Adrenal gland (tissue), 19 donors: ENCODE data around the gene CRYBA1. TPM values are rescaled to one million over a fixed set of nuclear protein-coding genes. Genes with fewer than 3 reads are reported as not detected.
"Not testable (repeated sequence)": the region's sequence is repeated elsewhere in the genome, so short reads cannot be mapped to it uniquely, and the experiment has no call there.

Experiments
- DNase-seq, 7 donors: peaks; one replicate each; pipeline ENCODE4 v3.0.0-alpha.2; 2019 to 2020
- H3K27ac ChIP-seq, 5 donors: fragments of 200-600 bp; sonication (generic) in 4 of 5; 1 replicate in 3 of 5; 2 replicates in 2 of 5; pipeline versions ENCODE4 v1.5.1 to v1.8.0; 2016 to 2020; ENCODE audit warnings: mild to moderate bottlenecking in 1 of 5
- H3K27me3 ChIP-seq: fragments of 200-600 bp; 2 replicates; pipeline ENCODE4 v1.8.0; 2021
- H3K36me3 ChIP-seq, 2 donors: fragments of 200-600 bp; replicated peaks in 1 of 2; 1 replicate in 1 of 2; 2 replicates in 1 of 2; pipeline versions ENCODE4 v1.5.1 to v1.8.0; 2018 to 2022
- H3K4me1 ChIP-seq, 2 donors: fragments of 200-600 bp; replicated peaks in 1 of 2; 1 replicate in 1 of 2; 2 replicates in 1 of 2; pipeline versions ENCODE4 v1.5.1 to v1.8.0; 2018 to 2021
- H3K4me3 ChIP-seq, 4 donors: fragments of 200-600 bp; sonication (generic) in 3 of 4; one replicate each; pipeline ENCODE4 v1.5.1; 2016 to 2018
- H3K9me3 ChIP-seq, 3 donors: fragments of 200-600 bp; sonication (generic) in 1 of 3; replicated peaks in 1 of 3; 1 replicate in 2 of 3; 2 replicates in 1 of 3; pipeline versions ENCODE4 v1.5.1 to v1.8.0; 2016 to 2021
- POLR2A ChIP-seq, 2 donors: fragments of 450-650 bp; IDR thresholded peaks; one replicate each; pipeline ENCODE4 v1.6.1; 2017; ENCODE audit warnings: antibody characterized with exemption in 2 of 2, mild to moderate bottlenecking in 2 of 2, moderate library complexity in 1 of 2
- WGBS, 4 donors: extraction: QIAGEN DNeasy Blood & Tissue Kit in 2 of 4; methylation state at CpG; one replicate each; pipeline versions ENCODE4 v1.1.5 to v1.1.7; 2013 to 2017; 5-methylcytosine and 5-hydroxymethylcytosine counted together
- intact Hi-C, 2 donors: fragments of 100-400 bp; cut with DNase I; formaldehyde crosslinking; loops; one replicate each; pipeline versions ENCODE4 v1.14.1 to v1.15.0; 2022 to 2023
- long read RNA-seq, 10 donors: library from polyadenylated mRNA in 3 of 10; unstranded in 2 of 10; stranded (forward) in 1 of 10; transcript quantifications; one replicate each; pipeline ENCODE4 v2.0.0 and lab custom pipeline, GENCODE V29; 2021 to 2026
- polyA plus RNA-seq, 3 donors: library from polyadenylated mRNA; stranded (reverse); fragments of 200-250 nt in 2 of 3; fragments of 350-450 nt in 1 of 3; fragmentation: Illumina TruSeq in 1 of 3; extraction: RNeasy Lipid Tissue Mini Kit (QIAGEN cat#74804) in 1 of 3; gene quantifications; one replicate each; pipeline ENCODE4 v1.2.3, GENCODE V29; 2013 to 2014
- total RNA-seq, 9 donors: library from RNA; depleted of rRNA in 4 of 9; stranded (reverse); fragments of >200 nt in 4 of 9; fragments of 120-200 nt in 1 of 9; fragmentation: NEBNext Ultra II Directional in 1 of 9; extraction: Animal tissue kit (Norgen Biotek cat#: 25700) in 1 of 9; gene quantifications; one replicate each; pipeline versions ENCODE4 v1.1.0 to v1.2.4, GENCODE V29; 2013 to 2023
- TF ChIP-seq, protein P1 (sequence below), 6 experiments: fragments of 450-650 bp in 4 of 6; fragments of 200-600 bp in 2 of 6; sonication (generic) in 1 of 6; IDR thresholded peaks; 1 replicate in 5 of 6; 2 replicates in 1 of 6; pipeline versions ENCODE4 v1.5.1 to v1.8.0; 2016 to 2021; ENCODE audit warnings: antibody characterized with exemption in 6 of 6, mild to moderate bottlenecking in 2 of 6, moderate library complexity in 1 of 6
- donor health status: healthy with polysubstance abuse.
- donor health status: Bipolar disorder and iron deficiency.
- donor health status: DM: yes; HTN: yes; CAD: no.
- donor health status: DM: no; HTN: no; CAD: no.
- donor health status: DM: no; HTN: no; CAD: no.
- donor health status: DM: yes; HTN: yes; CAD: no.

CRYBA1 gene
- not detected for total RNA-seq
- not detected for polyA plus RNA-seq
- long read RNA-seq, donor 1 = 0 reads
- long read RNA-seq, donor 2 = 0 reads
- long read RNA-seq, donor 3 = 0 reads
- long read RNA-seq, donor 4 = 0 reads
- long read RNA-seq, donor 5 = 0 reads
- long read RNA-seq, donor 6 = 0 reads
- long read RNA-seq, donor 7 = 0 reads
- long read RNA-seq, donor 8 = 0 reads
- long read RNA-seq, donor 9 = 0 reads
- long read RNA-seq, donor 10 = 0 reads

DNA sequence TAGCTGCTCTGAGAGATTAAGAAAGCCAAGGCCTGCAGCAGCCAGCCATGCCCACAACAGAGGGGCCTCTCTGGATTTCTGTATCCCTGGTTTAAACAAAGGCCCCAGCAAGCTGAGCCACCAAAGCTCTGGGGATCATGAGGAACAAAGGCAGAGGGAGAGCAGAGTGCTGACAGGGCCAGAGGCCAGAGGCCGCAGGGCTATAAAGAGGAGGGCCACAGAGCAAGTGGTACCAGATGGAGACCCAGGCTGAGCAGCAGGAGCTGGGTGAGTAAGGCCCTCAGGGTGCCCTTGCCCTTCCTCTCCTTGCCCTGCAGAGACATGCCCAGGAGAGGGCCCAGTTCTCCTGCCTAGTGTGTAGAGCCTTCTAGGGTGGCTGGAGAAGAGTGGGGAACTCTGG, at the start of gene CRYBA1:
TSS of gene CRYBA1 (plus strand) at position 232 of the 400 bp plus-strand sequence. CDS start at position 237, 5 bp downstream.
- H3K27me3 ChIP-seq = no peaks in the 10 kb centered on the region
- intact Hi-C loops = loop anchor here in 1 of 2 donors (10.0 kb wide), 1 partner anchor 48 kb away; the partner anchor contains the start of gene NUFIP2

GRCh38 chr17:29197516-29198272, 49.0 kb upstream of the CRYBA1 start:
- Histone ChIP-seq H3K9me3 (no peaks in the 10 kb centered on the region), H3K4me3 (no peak overlapping the region), H3K4me1 (no peaks in the 10 kb centered on the region), H3K27me3 (no peaks in the 10 kb centered on the region), H3K27ac (no peak overlapping the region), H3K36me3 (no peaks in the 10 kb centered on the region)
- 87 to 89% (median 88%) methylated on average over 16 of the region's 16 CpGs for WGBS, 4 donors
- no peak for DNase-seq
- TF ChIP-seq, protein P1, sequence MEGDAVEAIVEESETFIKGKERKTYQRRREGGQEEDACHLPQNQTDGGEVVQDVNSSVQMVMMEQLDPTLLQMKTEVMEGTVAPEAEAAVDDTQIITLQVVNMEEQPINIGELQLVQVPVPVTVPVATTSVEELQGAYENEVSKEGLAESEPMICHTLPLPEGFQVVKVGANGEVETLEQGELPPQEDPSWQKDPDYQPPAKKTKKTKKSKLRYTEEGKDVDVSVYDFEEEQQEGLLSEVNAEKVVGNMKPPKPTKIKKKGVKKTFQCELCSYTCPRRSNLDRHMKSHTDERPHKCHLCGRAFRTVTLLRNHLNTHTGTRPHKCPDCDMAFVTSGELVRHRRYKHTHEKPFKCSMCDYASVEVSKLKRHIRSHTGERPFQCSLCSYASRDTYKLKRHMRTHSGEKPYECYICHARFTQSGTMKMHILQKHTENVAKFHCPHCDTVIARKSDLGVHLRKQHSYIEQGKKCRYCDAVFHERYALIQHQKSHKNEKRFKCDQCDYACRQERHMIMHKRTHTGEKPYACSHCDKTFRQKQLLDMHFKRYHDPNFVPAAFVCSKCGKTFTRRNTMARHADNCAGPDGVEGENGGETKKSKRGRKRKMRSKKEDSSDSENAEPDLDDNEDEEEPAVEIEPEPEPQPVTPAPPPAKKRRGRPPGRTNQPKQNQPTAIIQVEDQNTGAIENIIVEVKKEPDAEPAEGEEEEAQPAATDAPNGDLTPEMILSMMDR (IDR thresholded peaks at IDR 0.05) = no peak
- intact Hi-C loops = no loop called here

More for the DNA sequence above, at the start of gene CRYBA1:
- Histone ChIP-seq H3K4me3 (no peak within 1 kb of the TSS), H3K36me3 (no peaks in the 10 kb centered on the region), H3K27ac (no peak within 1 kb of the TSS), H3K9me3 (no peaks in the 10 kb centered on the region), H3K4me1 (peaks cover 0 to 5% of the 10 kb centered on the region in 2 donors)
- no peak for DNase-seq
- TF ChIP-seq POLR2A (IDR thresholded peaks at IDR 0.05) = no peak
- TF ChIP-seq, protein P1 (IDR thresholded peaks at IDR 0.05) = no peak
- WGBS, 4 donors = 82 to 89% (median 87%) methylated on average over 1 of the region's 1 CpG

- peak in 1 of 7 donors; percentile 18 for DNase-seq
- H3K27ac ChIP-seq, H3K9me3 ChIP-seq, H3K4me3 ChIP-seq, H3K4me1 ChIP-seq, H3K27me3 ChIP-seq, H3K36me3 ChIP-seq, intact Hi-C loops: not testable (repeated sequence)
- WGBS, 4 donors = 77 to 86% (median 82%) methylated on average over 16 of the region's 16 CpGs
Observed at GRCh38 chr17:29204068-29204804, 42.4 kb upstream of the CRYBA1 start.

DNA sequence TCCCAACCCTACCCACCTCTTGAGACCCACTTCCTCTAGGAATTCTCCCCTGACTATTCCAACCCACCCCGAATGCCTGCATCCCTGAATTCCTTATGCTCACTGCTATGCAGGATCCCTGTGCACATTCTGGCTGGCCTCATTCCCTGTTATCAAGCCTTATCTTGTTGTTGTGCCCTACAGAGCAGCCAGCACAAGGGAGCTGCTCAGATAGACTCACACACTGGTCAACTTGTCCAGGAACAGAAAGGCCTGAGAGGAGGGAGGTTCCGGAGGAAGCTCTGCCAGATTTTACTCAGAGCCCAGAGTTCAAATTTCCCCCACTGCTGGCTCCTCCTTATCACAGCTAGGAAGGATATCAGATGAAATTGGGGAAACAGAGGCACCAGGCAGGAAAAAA, 41.6 kb upstream of the CRYBA1 start:
- intact Hi-C loops = no loop called here
- Histone ChIP-seq H3K9me3 (no peaks in the 10 kb centered on the region), H3K4me3 (no peak overlapping the region), H3K27ac (no peak overlapping the region), H3K4me1 (no peaks in the 10 kb centered on the region), H3K36me3 (no peaks in the 10 kb centered on the region), H3K27me3 (no peaks in the 10 kb centered on the region)
- peak in 4 of 7 donors; percentile 19 to 53 (median 36) for DNase-seq
- 48 to 73% (median 60%) methylated on average over 2 of the region's 2 CpGs for WGBS, 4 donors
- TF ChIP-seq POLR2A (IDR thresholded peaks at IDR 0.05) = no peak
- TF ChIP-seq, protein P1 (IDR thresholded peaks at IDR 0.05) = no peak
